ENCODE data around the gene TMEM89. TPM values are rescaled to one million over a fixed set of nuclear protein-coding genes. Genes with fewer than 3 reads are reported as not detected.

The TMEM89 gene
- total RNA-seq, 4 donors from 2014 or later: not detected

DNA sequence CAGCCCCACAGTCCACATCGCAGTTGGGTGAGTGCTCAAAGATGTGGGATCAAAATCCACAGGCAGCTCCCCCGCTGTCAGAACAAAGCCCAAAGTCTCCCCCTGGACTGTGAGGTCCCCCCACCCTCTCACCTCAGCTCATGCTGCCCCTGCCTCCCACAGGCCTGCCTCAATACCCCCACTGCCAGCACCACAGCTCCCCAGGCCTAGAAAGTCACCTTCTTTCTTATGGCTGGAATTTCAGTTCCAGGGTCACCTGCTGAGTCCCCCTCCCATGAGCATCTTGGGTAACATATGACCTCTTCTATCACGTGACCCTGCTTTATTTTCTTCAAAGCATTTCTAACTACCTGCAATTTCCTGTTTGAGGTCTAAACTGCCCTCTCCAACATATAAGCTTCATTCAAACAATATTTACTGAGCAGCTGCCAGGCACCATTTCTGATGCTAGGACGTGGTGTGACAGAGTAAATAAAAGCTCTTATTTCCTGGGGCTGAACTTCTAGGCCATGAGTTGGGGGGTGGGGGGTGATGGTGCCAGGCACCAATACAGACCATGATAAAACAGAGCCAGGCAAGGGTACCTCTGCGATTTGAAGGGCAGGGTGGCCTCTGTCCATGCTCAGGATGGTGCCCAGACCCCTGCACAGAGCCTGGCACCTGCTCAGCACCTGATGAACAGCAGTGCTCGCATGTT, 2.4 kb upstream of the TMEM89 start:
- no peak for TF ChIP-seq EP300 (IDR thresholded peaks at IDR 0.05)
- no peak for TF ChIP-seq POLR2A (IDR thresholded peaks at IDR 0.05)
- no peak overlapping the region for H3K4me3 ChIP-seq
- 73 to 77% methylated on average over 6 of the region's 6 CpGs for WGBS, 2 donors
- no peaks in the 10 kb centered on the region for H3K27me3 ChIP-seq
- no peaks in the 10 kb centered on the region for H3K4me1 ChIP-seq
- peaks cover 0 to 48% (median 0%) of the 10 kb centered on the region in 3 donors for H3K36me3 ChIP-seq
- no peaks in the 10 kb centered on the region for H3K9me3 ChIP-seq
- no peak for DNase-seq (ENCODE audit: low spot score in 2 of 2)
- no peak overlapping the region for H3K27ac ChIP-seq

DNA sequence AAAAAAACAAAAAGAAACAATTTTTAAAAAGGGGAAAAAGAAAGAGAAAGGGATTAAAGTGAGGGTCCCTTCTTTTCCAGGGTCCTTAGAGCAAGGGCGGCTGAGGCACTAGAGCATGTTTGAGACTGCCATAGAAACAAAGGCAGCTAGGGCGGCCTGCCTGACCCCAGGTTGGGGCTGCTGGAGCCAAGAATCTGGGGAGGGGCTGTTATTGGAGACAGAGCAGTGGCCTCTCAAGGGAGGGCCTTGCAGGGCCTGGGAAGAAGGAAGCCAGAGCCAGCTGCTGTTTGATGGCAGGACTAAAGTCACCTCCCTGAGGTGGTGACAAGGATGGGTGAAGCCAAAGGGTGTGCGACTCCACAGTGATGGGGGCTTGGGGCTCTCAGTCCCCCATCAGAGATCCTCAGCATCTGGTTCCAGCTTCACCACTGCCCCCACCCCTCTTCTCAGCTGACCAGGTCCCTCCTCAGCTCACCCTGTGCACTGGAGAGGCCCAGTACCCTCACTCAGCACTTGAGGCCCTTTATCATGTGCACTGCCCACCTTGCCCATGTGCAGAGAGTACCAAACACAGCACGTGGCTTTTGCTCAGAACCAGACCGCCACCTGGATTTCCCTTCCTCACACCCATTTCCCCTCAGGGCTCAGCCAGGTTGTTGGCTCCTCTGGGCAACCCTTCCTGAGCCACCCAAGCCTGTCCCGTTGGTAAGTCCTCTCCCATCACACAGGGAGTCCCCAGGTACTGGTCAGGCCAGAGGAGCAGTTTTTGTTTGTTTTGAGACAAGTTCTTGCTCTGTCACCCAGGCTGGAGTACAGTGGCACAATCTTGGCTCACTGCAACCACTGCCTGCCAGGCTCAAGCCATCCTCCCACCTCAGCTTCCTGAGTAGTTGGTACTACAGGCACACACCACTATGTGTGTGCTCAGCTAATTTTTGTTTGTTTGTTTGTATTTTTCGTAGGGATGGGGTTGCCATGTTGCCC, 1.7 kb downstream of the TMEM89 start:
- Histone ChIP-seq H3K4me1 (no peaks in the 10 kb centered on the region), H3K36me3 (peaks cover 0 to 6% (median 0%) of the 10 kb centered on the region in 3 donors), H3K9me3 (peaks cover 0 to 21% (median 0%) of the 10 kb centered on the region in 4 donors), H3K27ac (no peak overlapping the region), H3K27me3 (no peaks in the 10 kb centered on the region), H3K4me3 (no peak overlapping the region)
- no peak for TF ChIP-seq EP300 (IDR thresholded peaks at IDR 0.05)
- no peak for TF ChIP-seq CTCF (IDR thresholded peaks at IDR 0.05)
- TF ChIP-seq POLR2A (IDR thresholded peaks at IDR 0.05): no peak
- WGBS, 2 donors: 80 to 83% methylated on average over 7 of the region's 7 CpGs
- no peak for DNase-seq (ENCODE audit: low spot score in 2 of 2)

GRCh38 chr3:48617559-48617958, 4.0 kb downstream of the TMEM89 start:
- 97 to 98% methylated on average over 4 of the region's 4 CpGs for WGBS, 2 donors
- H3K27ac ChIP-seq: no peak overlapping the region
- no peak for TF ChIP-seq POLR2A (IDR thresholded peaks at IDR 0.05)
- TF ChIP-seq EP300 (IDR thresholded peaks at IDR 0.05): no peak
- TF ChIP-seq CTCF (IDR thresholded peaks at IDR 0.05): no peak

DNA sequence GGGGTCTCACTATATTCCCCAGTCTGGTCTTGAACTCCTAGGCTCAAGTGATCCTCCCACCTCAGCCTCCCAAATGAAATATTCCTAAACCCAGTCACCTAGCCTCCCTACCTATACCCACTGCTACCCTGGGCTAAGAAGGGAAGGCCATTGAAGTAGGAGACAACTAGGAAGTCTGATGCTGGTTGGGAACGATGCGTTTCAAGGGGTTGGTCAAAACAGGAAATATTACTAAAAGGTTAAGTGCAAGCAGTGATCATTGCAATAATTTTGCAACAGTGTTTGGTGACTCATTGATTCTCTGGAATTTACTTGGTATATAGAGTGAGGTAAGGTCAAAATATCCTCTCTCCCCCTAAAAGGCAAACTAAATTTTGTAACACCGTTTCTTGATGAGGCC, 7.5 kb downstream of the TMEM89 start:
- H3K9me3 ChIP-seq: peaks cover 0 to 21% (median 0%) of the 10 kb centered on the region in 4 donors
- no peak for DNase-seq (ENCODE audit: low spot score in 2 of 2)
- H3K4me1 ChIP-seq: peaks cover 0 to 6% (median 0%) of the 10 kb centered on the region in 4 donors
- H3K27me3 ChIP-seq: no peaks in the 10 kb centered on the region
- H3K4me3 ChIP-seq: no peak overlapping the region
- no peaks in the 10 kb centered on the region for H3K36me3 ChIP-seq
- no peak for TF ChIP-seq POLR2A (IDR thresholded peaks at IDR 0.05)
- TF ChIP-seq EP300 (IDR thresholded peaks at IDR 0.05): no peak
- no peak for TF ChIP-seq CTCF (IDR thresholded peaks at IDR 0.05)
- no peak overlapping the region for H3K27ac ChIP-seq
- 55 to 66% methylated on average over 3 of the region's 3 CpGs for WGBS, 2 donors

More at GRCh38 chr3:48617559-48617958, 4.0 kb downstream of the TMEM89 start:
- H3K27me3 ChIP-seq: no peaks in the 10 kb centered on the region
- no peak for DNase-seq (ENCODE audit: low spot score in 2 of 2)
- no peak overlapping the region for H3K4me3 ChIP-seq
- H3K4me1 ChIP-seq: no peaks in the 10 kb centered on the region
- H3K9me3 ChIP-seq: peaks cover 0 to 21% (median 0%) of the 10 kb centered on the region in 4 donors
- peaks cover 0 to under 1% (median 0%) of the 10 kb centered on the region in 3 donors for H3K36me3 ChIP-seq

DNA sequence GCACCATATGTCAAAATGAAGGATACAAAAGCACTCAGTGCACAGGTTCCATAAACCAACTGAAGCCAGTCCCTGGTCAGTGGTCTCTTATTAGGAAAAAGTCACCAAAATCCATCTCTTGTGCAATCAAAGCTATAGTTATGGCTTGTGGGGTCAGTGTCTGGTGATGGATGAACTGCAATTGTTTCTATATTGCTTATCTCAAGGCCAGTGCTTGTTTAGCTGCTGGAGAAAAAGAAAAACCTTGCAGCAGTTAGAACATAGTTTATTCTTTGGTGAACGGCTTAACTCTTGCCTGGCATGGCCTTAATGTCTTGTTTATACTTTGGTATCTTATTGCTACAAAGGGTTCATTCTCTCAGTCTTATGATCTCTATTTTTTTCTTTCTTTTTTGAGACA, 9.3 kb downstream of the TMEM89 start:
- no peak for DNase-seq (ENCODE audit: low spot score in 2 of 2)
- Histone ChIP-seq H3K27ac (no peak overlapping the region), H3K4me1 (peaks cover 0 to 22% (median 8%) of the 10 kb centered on the region in 4 donors), H3K27me3 (no peaks in the 10 kb centered on the region), H3K9me3 (peaks cover 0 to 7% (median 0%) of the 10 kb centered on the region in 4 donors), H3K36me3 (no peaks in the 10 kb centered on the region), H3K4me3 (no peak overlapping the region)
- WGBS, 2 donors: 41 to 50% methylated on average over 1 of the region's 1 CpG
- no peak for TF ChIP-seq CTCF (IDR thresholded peaks at IDR 0.05)
